WTC11 (cell line): ENCODE results near the gene LCE2A.

Source experiments
- IRF2 ChIP-seq: sonication (generic); formaldehyde crosslinking; IDR thresholded peaks from 2 replicates; pipeline ENCODE4 v1.8.0; 2022; ENCODE audit warnings: low read depth, missing genetic modification reagents, borderline replicate concordance
- RORB ChIP-seq: fragments of 250-450 bp; sonication (Bioruptor Pico); IDR thresholded peaks from 2 replicates; pipeline ENCODE4 v1.9.0; 2021; ENCODE audit warnings: mild to moderate bottlenecking
- ZNF263 ChIP-seq: sonication (generic); formaldehyde crosslinking; IDR thresholded peaks from 2 replicates; pipeline ENCODE4 v1.8.1; 2022; ENCODE audit warnings: low read depth, mild to moderate bottlenecking, moderate library complexity, missing genetic modification reagents
- TF ChIP-seq, protein P1 (sequence below): fragments of 200-600 bp; IDR thresholded peaks from 2 replicates; pipeline ENCODE4 v1.8.0; 2022; ENCODE audit warnings: antibody characterized with exemption
- TF ChIP-seq, protein P2 (sequence below): sonication (generic); formaldehyde crosslinking; IDR thresholded peaks from 2 replicates; pipeline ENCODE4 v1.8.0; 2022; ENCODE audit warnings: mild to moderate bottlenecking, missing genetic modification reagents

DNA sequence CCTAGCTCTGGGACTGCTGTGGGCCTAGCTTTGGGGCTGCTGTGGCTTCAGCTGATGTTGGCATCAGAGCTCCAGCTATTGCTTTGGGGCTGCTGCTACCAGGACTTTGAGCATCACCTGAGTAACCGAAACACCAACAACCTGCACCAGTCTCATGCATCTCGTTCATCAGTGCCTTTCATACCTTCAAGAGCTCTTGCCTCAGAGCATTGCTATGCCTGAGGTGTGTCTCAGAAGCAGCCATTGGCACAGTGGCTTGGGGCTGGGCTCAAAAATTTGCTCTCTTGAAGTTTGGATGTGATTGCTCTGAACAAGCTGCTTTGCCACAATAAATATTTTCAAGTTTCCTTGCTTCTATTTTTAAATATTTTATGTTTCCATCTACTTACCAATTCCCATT, 41.7 kb upstream of the LCE2A start:
- TF ChIP-seq IRF2 (CRISPR knock-in tag) (no peak), ZNF263 (no peak), RORB (no peak)
- TF ChIP-seq, protein P1, sequence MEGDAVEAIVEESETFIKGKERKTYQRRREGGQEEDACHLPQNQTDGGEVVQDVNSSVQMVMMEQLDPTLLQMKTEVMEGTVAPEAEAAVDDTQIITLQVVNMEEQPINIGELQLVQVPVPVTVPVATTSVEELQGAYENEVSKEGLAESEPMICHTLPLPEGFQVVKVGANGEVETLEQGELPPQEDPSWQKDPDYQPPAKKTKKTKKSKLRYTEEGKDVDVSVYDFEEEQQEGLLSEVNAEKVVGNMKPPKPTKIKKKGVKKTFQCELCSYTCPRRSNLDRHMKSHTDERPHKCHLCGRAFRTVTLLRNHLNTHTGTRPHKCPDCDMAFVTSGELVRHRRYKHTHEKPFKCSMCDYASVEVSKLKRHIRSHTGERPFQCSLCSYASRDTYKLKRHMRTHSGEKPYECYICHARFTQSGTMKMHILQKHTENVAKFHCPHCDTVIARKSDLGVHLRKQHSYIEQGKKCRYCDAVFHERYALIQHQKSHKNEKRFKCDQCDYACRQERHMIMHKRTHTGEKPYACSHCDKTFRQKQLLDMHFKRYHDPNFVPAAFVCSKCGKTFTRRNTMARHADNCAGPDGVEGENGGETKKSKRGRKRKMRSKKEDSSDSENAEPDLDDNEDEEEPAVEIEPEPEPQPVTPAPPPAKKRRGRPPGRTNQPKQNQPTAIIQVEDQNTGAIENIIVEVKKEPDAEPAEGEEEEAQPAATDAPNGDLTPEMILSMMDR, result no peak
- TF ChIP-seq, protein P2, sequence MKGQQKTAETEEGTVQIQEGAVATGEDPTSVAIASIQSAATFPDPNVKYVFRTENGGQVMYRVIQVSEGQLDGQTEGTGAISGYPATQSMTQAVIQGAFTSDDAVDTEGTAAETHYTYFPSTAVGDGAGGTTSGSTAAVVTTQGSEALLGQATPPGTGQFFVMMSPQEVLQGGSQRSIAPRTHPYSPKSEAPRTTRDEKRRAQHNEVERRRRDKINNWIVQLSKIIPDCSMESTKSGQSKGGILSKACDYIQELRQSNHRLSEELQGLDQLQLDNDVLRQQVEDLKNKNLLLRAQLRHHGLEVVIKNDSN (CRISPR knock-in tag), result no peak
